ENCODE data around the gene GFRAL. TPM values are rescaled to one million over a fixed set of nuclear protein-coding genes. Genes with fewer than 3 reads are reported as not detected.

The GFRAL gene
- not detected in 2 replicates for polyA plus RNA-seq (2012; rRNA removed)
- polyA plus RNA-seq (2012; cell fraction: cytosol; rRNA removed): not detected in 2 replicates
- polyA plus RNA-seq (2012; cell fraction: nucleus; rRNA removed): not detected in 2 replicates

DNA sequence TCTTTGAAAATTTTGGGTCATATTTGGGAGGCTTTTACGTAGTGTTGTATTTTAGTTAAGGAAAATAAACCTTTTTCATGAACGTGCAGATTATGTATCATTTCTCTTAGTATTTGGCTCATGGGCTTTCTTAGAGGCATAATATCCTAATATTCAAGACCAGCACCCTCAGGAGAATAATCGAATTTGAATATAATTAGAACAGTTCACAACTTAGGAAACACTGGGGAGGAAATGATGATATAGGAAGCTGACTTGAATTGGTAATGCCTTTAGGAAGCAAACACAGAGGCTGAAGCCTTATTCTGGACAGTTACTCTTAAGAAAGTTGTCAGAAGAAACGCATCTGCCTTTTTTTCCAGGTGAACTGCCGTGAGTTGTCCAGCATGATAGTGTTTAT is at the start of gene GFRAL:
Gene GFRAL (plus strand): TSS at position 301 of the 400 bp plus-strand sequence. CDS start 86 bp downstream, at position 387.
- H3K4me3 ChIP-seq (ENCODE audit: low read depth in 2 of 2, low read length in 1 of 2): no peak within 1 kb of the TSS
- H3K27ac ChIP-seq (ENCODE audit: low read depth in 2 of 2, low read length in 1 of 2): no peak within 1 kb of the TSS
- POLR2A ChIA-PET: no interaction called here
- no peaks in the 10 kb centered on the region for H3K79me2 ChIP-seq (ENCODE audit: insufficient read depth)
- no peaks in the 10 kb centered on the region for H3K36me3 ChIP-seq (replicated peaks in 1 of 2; ENCODE audit: control insufficient read depth in 1 of 2, insufficient read depth in 2 of 2, low read length in 1 of 2)
- no peak within 1 kb of the TSS for H2AFZ ChIP-seq (ENCODE audit: low read depth)
- TF ChIP-seq FOXJ3 (CRISPR knock-in tag; IDR thresholded peaks at IDR 0.05) (no peak), MEF2A (IDR thresholded peaks at IDR 0.05; ENCODE audit: borderline replicate concordance, low read depth) (no peak), RAD21 (IDR thresholded peaks at IDR 0.05; ENCODE audit: low read length) (no peak), MAX (IDR thresholded peaks at IDR 0.05; ENCODE audit: low read depth) (no peak), TEAD4 (IDR thresholded peaks at IDR 0.05; ENCODE audit: borderline replicate concordance, insufficient read depth) (no peak), GATA2 (CRISPR knock-in tag; IDR thresholded peaks at IDR 0.05) (no peak), TCF12 (IDR thresholded peaks at IDR 0.05) (no peak), RXRA (IDR thresholded peaks at IDR 0.05; ENCODE audit: borderline replicate concordance, low read depth) (no peak), TAF1 (IDR thresholded peaks at IDR 0.05; ENCODE audit: borderline replicate concordance, low read depth, low read length) (no peak), SIN3A (IDR thresholded peaks at IDR 0.05; ENCODE audit: borderline replicate concordance, low read depth, low read length) (no peak), MXI1 (IDR thresholded peaks at IDR 0.05; ENCODE audit: low read depth, low read length) (no peak), JUND (IDR thresholded peaks at IDR 0.05) (no peak), SMC3 (IDR thresholded peaks at IDR 0.05; ENCODE audit: low read depth, low read length) (no peak), FOXM1 (IDR thresholded peaks at IDR 0.05; ENCODE audit: low read depth) (no peak), IRF3 (IDR thresholded peaks at IDR 0.05; ENCODE audit: low read depth, low read length) (no peak), NRF1 (IDR thresholded peaks at IDR 0.05; ENCODE audit: low read depth, low read length) (no peak)
- TF ChIP-seq, protein P1, sequence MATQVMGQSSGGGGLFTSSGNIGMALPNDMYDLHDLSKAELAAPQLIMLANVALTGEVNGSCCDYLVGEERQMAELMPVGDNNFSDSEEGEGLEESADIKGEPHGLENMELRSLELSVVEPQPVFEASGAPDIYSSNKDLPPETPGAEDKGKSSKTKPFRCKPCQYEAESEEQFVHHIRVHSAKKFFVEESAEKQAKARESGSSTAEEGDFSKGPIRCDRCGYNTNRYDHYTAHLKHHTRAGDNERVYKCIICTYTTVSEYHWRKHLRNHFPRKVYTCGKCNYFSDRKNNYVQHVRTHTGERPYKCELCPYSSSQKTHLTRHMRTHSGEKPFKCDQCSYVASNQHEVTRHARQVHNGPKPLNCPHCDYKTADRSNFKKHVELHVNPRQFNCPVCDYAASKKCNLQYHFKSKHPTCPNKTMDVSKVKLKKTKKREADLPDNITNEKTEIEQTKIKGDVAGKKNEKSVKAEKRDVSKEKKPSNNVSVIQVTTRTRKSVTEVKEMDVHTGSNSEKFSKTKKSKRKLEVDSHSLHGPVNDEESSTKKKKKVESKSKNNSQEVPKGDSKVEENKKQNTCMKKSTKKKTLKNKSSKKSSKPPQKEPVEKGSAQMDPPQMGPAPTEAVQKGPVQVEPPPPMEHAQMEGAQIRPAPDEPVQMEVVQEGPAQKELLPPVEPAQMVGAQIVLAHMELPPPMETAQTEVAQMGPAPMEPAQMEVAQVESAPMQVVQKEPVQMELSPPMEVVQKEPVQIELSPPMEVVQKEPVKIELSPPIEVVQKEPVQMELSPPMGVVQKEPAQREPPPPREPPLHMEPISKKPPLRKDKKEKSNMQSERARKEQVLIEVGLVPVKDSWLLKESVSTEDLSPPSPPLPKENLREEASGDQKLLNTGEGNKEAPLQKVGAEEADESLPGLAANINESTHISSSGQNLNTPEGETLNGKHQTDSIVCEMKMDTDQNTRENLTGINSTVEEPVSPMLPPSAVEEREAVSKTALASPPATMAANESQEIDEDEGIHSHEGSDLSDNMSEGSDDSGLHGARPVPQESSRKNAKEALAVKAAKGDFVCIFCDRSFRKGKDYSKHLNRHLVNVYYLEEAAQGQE (IDR thresholded peaks at IDR 0.05; ENCODE audit: low read depth, low read length): no peak
- no peaks in the 10 kb centered on the region for H3K9me3 ChIP-seq
- no peaks in the 10 kb centered on the region for H3K9me2 ChIP-seq
- no peaks in the 10 kb centered on the region for H3K4me1 ChIP-seq (ENCODE audit: control insufficient read depth in 1 of 2, insufficient read depth in 2 of 2, low read depth in 1 of 2, low read length in 1 of 2)
- no peaks in the 10 kb centered on the region for H3K27me3 ChIP-seq (ENCODE audit: insufficient read depth)
- H3F3A ChIP-seq (replicated peaks; ENCODE audit: insufficient read depth): no peaks in the 10 kb centered on the region
- H3K9ac ChIP-seq: no peak within 1 kb of the TSS
- CTCF ChIA-PET: no interaction called here
- no peak for DNase-seq
- H4K20me1 ChIP-seq (ENCODE audit: insufficient read depth): no peaks in the 10 kb centered on the region
- no peak within 1 kb of the TSS for H3K4me2 ChIP-seq
- WGBS (ENCODE audit: low lambda C conversion rate): 11% methylated on average over 5 of the region's 5 CpGs

All from SK-N-SH (cell line).